PFSK-1 (cell line): Measurements from ENCODE around the gene ATG9A.

Source experiments
- FOXP2 ChIP-seq: optimal IDR thresholded peaks from 2 replicates; pipeline ENCODE3; 2011; ENCODE audit warnings: borderline replicate concordance, control low read depth, inconsistent platforms; ENCODE audit not compliant: insufficient read depth; ENCODE audit errors: extremely low read length, extremely low read depth
- POLR2AphosphoS5 ChIP-seq: IDR thresholded peaks from 2 replicates; pipeline ENCODE4 v1.6.1; 2012; ENCODE audit warnings: low read depth, mild to moderate bottlenecking, control low read depth, low read length, moderate library complexity
- REST ChIP-seq, 2 experiments: IDR thresholded peaks; 2 replicates each; pipeline versions ENCODE4 v1.6.1 to v1.8.0; 2011 to 2012; ENCODE audit warnings: low read depth in 2 of 2, low read length in 2 of 2, control low read depth in 1 of 2, inconsistent platforms in 1 of 2, mild to moderate bottlenecking in 1 of 2, moderate library complexity in 1 of 2; ENCODE audit not compliant: insufficient read depth in 1 of 2
- SIN3A ChIP-seq: IDR thresholded peaks from 2 replicates; pipeline ENCODE4 v1.6.1; 2012; ENCODE audit warnings: mild to moderate bottlenecking, low read length, moderate library complexity, borderline replicate concordance; ENCODE audit not compliant: insufficient read depth
- TAF1 ChIP-seq: IDR thresholded peaks from 2 replicates; pipeline ENCODE4 v1.6.1; 2012; ENCODE audit warnings: low read length, control low read depth, borderline replicate concordance; ENCODE audit not compliant: insufficient read depth

DNA sequence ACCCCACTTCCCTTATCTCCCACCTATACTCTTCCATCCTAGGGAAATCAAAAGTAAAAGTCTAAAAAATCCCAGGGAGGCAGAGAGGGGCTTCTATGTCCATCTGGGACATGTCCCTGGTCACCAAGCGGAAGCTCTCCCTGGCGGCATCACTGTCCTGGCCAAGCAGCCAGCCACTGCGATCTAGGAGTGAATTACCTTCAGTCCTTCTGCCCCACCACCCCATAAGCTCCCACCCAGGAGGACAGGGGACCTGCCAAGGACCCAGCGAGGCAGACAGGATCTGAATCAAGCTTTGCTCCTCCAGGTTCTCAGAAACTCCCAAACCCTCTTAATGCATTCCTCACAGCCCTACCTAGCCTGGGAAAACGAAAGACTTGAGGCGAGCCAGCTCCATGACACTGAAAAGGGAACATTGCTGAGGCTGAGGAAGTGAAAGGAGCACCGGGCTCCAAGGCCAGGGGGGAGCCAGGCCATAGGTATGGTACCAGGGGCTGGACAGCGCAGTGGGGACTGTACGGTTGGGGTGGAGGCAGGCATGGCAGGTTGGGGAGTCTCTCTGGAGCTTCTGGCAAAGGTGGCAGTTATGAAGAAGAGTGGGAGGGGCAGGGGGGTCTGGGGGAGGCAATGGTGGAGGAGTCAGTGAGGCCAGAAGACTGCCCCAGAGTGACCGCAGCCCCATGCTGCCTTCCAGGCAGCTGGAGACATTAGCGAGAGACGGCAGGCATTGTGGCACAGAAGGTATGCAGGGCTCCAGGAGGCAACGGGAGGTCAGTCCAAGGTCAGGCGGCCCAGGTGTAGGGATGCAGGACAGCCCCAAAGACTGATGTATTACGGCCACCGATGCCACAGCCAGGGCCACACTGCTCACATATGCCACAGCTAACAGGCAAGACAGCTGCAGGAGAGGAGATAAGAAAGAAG, 56.9 kb downstream of the ATG9A start:
- TF ChIP-seq POLR2AphosphoS5 (no peak), TAF1 (no peak), FOXP2 (no peak), SIN3A (no peak), REST (IDR thresholded peaks at IDR 0.05; ENCODE audit: insufficient read depth in 1 of 2, low read depth in 2 of 2, low read length in 2 of 2) (no peak)
